Activated CD4-positive, alpha-beta T cell treated with anti-CD3 and anti-CD28 coated beads for 36 hours (primary cell): Measurements from ENCODE around the gene ERBB3. TPM values are rescaled to one million over a fixed set of nuclear protein-coding genes. Genes with fewer than 3 reads are reported as not detected.

Source experiments
- ATAC-seq: fragments of 200-7000 bp; cut with Tn5 transposase; one replicate; pipeline ENCODE4 v1.10.0; 2021; ENCODE audit warnings: mild to moderate bottlenecking, moderate library complexity
- CTCF ChIA-PET: fragments of 350-600 bp; sonication (Branson Sonifier 250); formaldehyde crosslinking; loops from one replicate; lab custom pipeline; 2021; ENCODE audit warnings: antibody characterized with exemption; lab: Charles Lee
- POLR2A ChIA-PET: fragments of 350-600 bp; sonication (Branson Sonifier 250); formaldehyde crosslinking; loops from one replicate; lab custom pipeline; 2021; ENCODE audit warnings: antibody characterized with exemption, inconsistent platforms; lab: Charles Lee
- DNase-seq: peaks from one replicate; pipeline ENCODE4 v3.0.0-alpha.2; 2020
- H3K27ac Mint-ChIP-seq: one replicate; pipeline ENCODE4 v1.8.0; 2021; ENCODE audit warnings: mixed read lengths
- H3K27me3 Mint-ChIP-seq: one replicate; pipeline ENCODE4 v1.8.0; 2021; ENCODE audit warnings: mixed read lengths
- H3K36me3 Mint-ChIP-seq: one replicate; pipeline ENCODE4 v1.8.0; 2021; ENCODE audit warnings: low read depth, mixed read lengths
- H3K4me1 Mint-ChIP-seq: one replicate; pipeline ENCODE4 v1.8.0; 2021; ENCODE audit warnings: mixed read lengths
- H3K4me3 Mint-ChIP-seq: one replicate; pipeline ENCODE4 v1.8.0; 2021; ENCODE audit warnings: mild to moderate bottlenecking, moderate library complexity, mixed read lengths
- H3K9me3 Mint-ChIP-seq: one replicate; pipeline ENCODE4 v1.8.0; 2021; ENCODE audit warnings: low read depth, mixed read lengths
- intact Hi-C, 2 experiments: fragments of 100-400 bp; cut with DNase I in 1 of 2; cut with micrococcal nuclease in 1 of 2; formaldehyde crosslinking; loops; one replicate each; pipeline versions ENCODE4 v1.14.2 to v1.15.1; 2022 to 2024; cut with DNase I, micrococcal nuclease
- total RNA-seq, 2 experiments: library from RNA; stranded (reverse); gene quantifications; one replicate each; pipeline ENCODE4 v1.2.3, GENCODE V29; 2021

ERBB3 gene
- total RNA-seq, 2 experiments from 2014 or later = 0.32 to 0.57 TPM

GRCh38 chr12:56146492-56147460, 66.8 kb downstream of the ERBB3 start:
- peaks cover 32% of the 10 kb centered on the region for H3K36me3 Mint-ChIP-seq
- no peak overlapping the region for H3K4me3 Mint-ChIP-seq
- no peaks in the 10 kb centered on the region for H3K27me3 Mint-ChIP-seq
- CTCF ChIA-PET = interaction anchor here (0.7 to 1.1 kb wide), 2 partner anchors 30 to 112 kb away, joined by 3 read pairs; partner anchors contain the start of gene RPL41
- H3K4me1 Mint-ChIP-seq = peaks cover 31% of the 10 kb centered on the region
- peak overlapping the region; percentile 9 for H3K27ac Mint-ChIP-seq
- H3K9me3 Mint-ChIP-seq = no peaks in the 10 kb centered on the region
- POLR2A ChIA-PET = no interaction called here
- DNase-seq (no peak), ATAC-seq (no peak)
- intact Hi-C loops = no loop called here

- Mint-ChIP-seq H3K36me3 (peaks cover 4% of the 10 kb centered on the region), H3K4me1 (peaks cover 23% of the 10 kb centered on the region), H3K9me3 (no peaks in the 10 kb centered on the region), H3K27me3 (no peaks in the 10 kb centered on the region), H3K4me3 (peak overlapping the region; percentile 88), H3K27ac (peak overlapping the region; percentile 99)
- intact Hi-C loops = loop anchor here (5.0 to 10.0 kb wide), 2 partner anchors 37 to 934 kb away; partner anchors contain the start of genes NAB2 (in 1 of the 2) and SMARCC2 (in 1 of the 2)
- ChIA-PET CTCF (interaction anchor here (1.0 to 2.0 kb wide), 5 partner anchors 11 to 31 kb away, joined by 3 to 18 read pairs (median 6); partner anchors contain the start of gene ESYT1), POLR2A (interaction anchor here (0.5 to 1.9 kb wide), 5 partner anchors 13 to 533 kb away, joined by 3 to 13 read pairs (median 5); partner anchors contain the start of gene ESYT1)
- no peak for ATAC-seq
- DNase-seq = no peak
Observed at GRCh38 chr12:56150563-56150962, 70.6 kb downstream of the ERBB3 start.

- no peaks in the 10 kb centered on the region for H3K9me3 Mint-ChIP-seq
- DNase-seq (peak; percentile 86), ATAC-seq (peak; percentile 69)
- peaks cover 7% of the 10 kb centered on the region for H3K36me3 Mint-ChIP-seq
- H3K4me1 Mint-ChIP-seq = peaks cover 23% of the 10 kb centered on the region
- intact Hi-C loops = loop anchor here (1.0 to 10.0 kb wide), 15 partner anchors 23 to 933 kb away; partner anchors contain the start of genes ESYT1 (in 2 of the 2), PA2G4 (in 2 of the 2), SMARCC2 (in 2 of the 2) and ANKRD52 (in 1 of the 2)
- H3K4me3 Mint-ChIP-seq = peak overlapping the region; percentile 88
- H3K27ac Mint-ChIP-seq = peak overlapping the region; percentile 99
- ChIA-PET CTCF (interaction anchor here (0.5 to 2.0 kb wide), 15 partner anchors 9 to 405 kb away, joined by 3 to 18 read pairs (median 5); partner anchors contain the start of genes ESYT1, SMARCC2 and ZC3H10), POLR2A (interaction anchor here (0.5 to 1.9 kb wide), 6 partner anchors 9 to 39 kb away, joined by 3 to 13 read pairs (median 5); partner anchors contain the start of genes ESYT1, RPL41 and ZC3H10)
- no peaks in the 10 kb centered on the region for H3K27me3 Mint-ChIP-seq
Observed at GRCh38 chr12:56151672-56152131, 71.7 kb downstream of the ERBB3 start.

- Mint-ChIP-seq H3K27ac (peak within 1 kb of the TSS; percentile 99), H3K4me1 (peaks cover 26% of the 10 kb centered on the region), H3K9me3 (no peaks in the 10 kb centered on the region), H3K27me3 (no peaks in the 10 kb centered on the region), H3K36me3 (peaks cover 8% of the 10 kb centered on the region), H3K4me3 (peak within 1 kb of the TSS; percentile 88)
- intact Hi-C loops = loop anchor here (1.0 to 10.0 kb wide), 15 partner anchors 24 to 933 kb away; partner anchors contain the start of genes ESYT1 (in 2 of the 2), PA2G4 (in 2 of the 2), SMARCC2 (in 2 of the 2) and ANKRD52 (in 1 of the 2)
- peak; percentile 92 for ATAC-seq
- DNase-seq = peak; percentile 98
- ChIA-PET POLR2A (interaction anchor here (0.5 to 1.9 kb wide), 6 partner anchors 9 to 38 kb away, joined by 3 to 13 read pairs (median 5); partner anchors contain the start of genes ESYT1, RPL41 and ZC3H10), CTCF (interaction anchor here (0.6 to 2.0 kb wide), 13 partner anchors 13 to 404 kb away, joined by 3 to 18 read pairs (median 5); partner anchors contain the start of genes ESYT1, SMARCC2 and ZC3H10)
Observed at GRCh38 chr12:56152132-56152755, 72.3 kb downstream of the ERBB3 start, which contains the start of gene MYL6B. TSS of gene MYL6B (plus strand) at chr12:56152587. CDS start at chr12:56153919, 1,332 bp downstream.

Other genes starting within 250 kb of the ERBB3 start
- gene MMP19, start 237.2 kb upstream of the ERBB3 start, total RNA-seq = not detected
- 10 to 100 TPM; 24.6 to 30.2 TPM for gene PYM1, start 152.3 kb upstream of the ERBB3 start, total RNA-seq
- gene DGKA, start 149.0 kb upstream of the ERBB3 start, total RNA-seq = 100 to 1,000 TPM; 341 to 385 TPM
- gene PMEL, start 114.1 kb upstream of the ERBB3 start, total RNA-seq = 1 to 10 TPM in 1 of 2 experiments, under 1 TPM in 1; 0.86 to 1.2 TPM
- 100 to 1,000 TPM; 104 to 149 TPM for gene CDK2, start 113.3 kb upstream of the ERBB3 start, total RNA-seq
- gene RAB5B, start 106.1 kb upstream of the ERBB3 start, total RNA-seq = 10 to 100 TPM; 33.2 to 35.1 TPM
- gene SUOX, start 82.9 kb upstream of the ERBB3 start, total RNA-seq = 1 to 10 TPM; 2.9 to 3.4 TPM
- 10 to 100 TPM; 14.9 to 16.3 TPM for gene IKZF4, start 59.1 kb upstream of the ERBB3 start, total RNA-seq
- 10 to 100 TPM; 33.9 to 64.0 TPM for gene RPS26, start 38.2 kb upstream of the ERBB3 start, total RNA-seq
- 100 to 1,000 TPM; 446 to 695 TPM for gene PA2G4, start 24.4 kb downstream of the ERBB3 start, total RNA-seq
- gene RPL41, start 36.5 kb downstream of the ERBB3 start, total RNA-seq = 1,000 to 10,000 TPM; 5,101 to 9,949 TPM
- 1 to 10 TPM; 6.4 to 6.5 TPM for gene ZC3H10, start 38.1 kb downstream of the ERBB3 start, total RNA-seq
- 100 to 1,000 TPM; 132 to 160 TPM for gene ESYT1, start 48.1 kb downstream of the ERBB3 start, total RNA-seq
- 10 to 100 TPM; 76.3 to 79.3 TPM for gene MYL6B, start 72.4 kb downstream of the ERBB3 start, total RNA-seq
- 100 to 1,000 TPM; 692 to 918 TPM for gene MYL6, start 78.2 kb downstream of the ERBB3 start, total RNA-seq
- gene SMARCC2, start 109.3 kb downstream of the ERBB3 start, total RNA-seq = 100 to 1,000 TPM in 1 of 2 experiments, 10 to 100 TPM in 1; 96.9 to 123 TPM
- gene RNF41, start 141.8 kb downstream of the ERBB3 start, total RNA-seq = 10 to 100 TPM; 25.2 to 28.8 TPM
- 10 to 100 TPM; 69.1 to 76.0 TPM for gene NABP2, start 144.2 kb downstream of the ERBB3 start, total RNA-seq
- 1 to 10 TPM in 1 of 2 experiments, under 1 TPM in 1; 0.53 to 1.3 TPM for gene SLC39A5, start 149.9 kb downstream of the ERBB3 start, total RNA-seq
- 10 to 100 TPM; 29.2 to 31.0 TPM for gene ANKRD52, start 178.2 kb downstream of the ERBB3 start, total RNA-seq
- 1 to 10 TPM; 5.2 to 7.5 TPM for gene COQ10A, start 186.8 kb downstream of the ERBB3 start, total RNA-seq
- gene CS, start 220.2 kb downstream of the ERBB3 start, total RNA-seq = 100 to 1,000 TPM; 197 to 293 TPM
- 10 to 100 TPM; 77.4 to 82.6 TPM for gene CNPY2, start 235.8 kb downstream of the ERBB3 start, total RNA-seq